ENCODE measurements around the gene MICAL2.

DNA sequence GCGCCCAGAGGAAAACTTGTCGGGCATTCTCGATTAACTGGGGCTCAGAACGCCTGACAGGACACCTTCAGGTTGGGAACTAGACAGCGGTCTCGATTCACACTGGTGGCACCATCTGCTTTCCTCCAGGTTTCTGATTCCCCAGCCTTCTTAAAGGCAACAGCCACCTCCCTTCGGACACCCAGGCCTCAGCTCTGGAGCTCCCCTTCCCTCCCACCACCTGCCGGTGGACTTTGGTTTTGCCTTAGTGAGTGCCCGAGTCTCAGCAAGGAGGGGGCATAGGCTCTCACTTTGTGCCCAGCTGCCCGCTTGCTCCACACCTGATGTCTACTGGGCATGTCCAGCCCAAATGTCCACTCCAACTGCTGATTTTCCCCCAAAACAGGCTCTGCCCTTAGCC lies 156.6 kb downstream of the MICAL2 start:
- peak in 2 of 6 experiments; percentile 22 to 32 for TF ChIP-seq CTCF (IDR thresholded peaks at IDR 0.05)
- no peak for TF ChIP-seq POLR2A (IDR thresholded peaks at IDR 0.05)
